ENCODE results near the gene ARAP1. TPM values are rescaled to one million over a fixed set of nuclear protein-coding genes. Genes with fewer than 3 reads are reported as not detected.

The ARAP1 gene
- total and polyA plus RNA-seq, 2 of the 8 experiments (the other 6 are each of a cell fraction or from before 2014, with no cell fraction given), result 25.7 to 61.6 TPM

DNA sequence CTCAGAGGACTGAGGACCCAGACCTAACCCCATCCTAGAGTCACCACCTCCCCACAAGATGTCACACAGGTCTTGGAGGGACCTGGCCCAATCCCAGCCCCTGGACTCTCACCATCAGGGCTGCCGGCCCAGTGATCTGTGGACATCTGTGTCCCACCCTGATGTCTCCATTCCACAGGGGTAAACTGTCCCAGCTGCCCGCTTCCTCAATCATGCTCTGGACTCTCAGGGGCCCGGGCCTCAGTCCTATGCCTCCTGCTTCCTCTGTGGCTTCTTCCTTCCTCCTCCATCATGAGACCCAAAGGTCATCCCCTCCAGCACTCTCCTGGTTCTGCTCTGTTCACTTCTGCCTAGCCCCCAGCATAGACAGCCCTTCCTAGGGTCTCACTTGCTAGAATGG, 32.2 kb downstream of the ARAP1 start:
- DNase-seq (ENCODE audit: low read depth in 1 of 2, low spot score in 2 of 2), result no peak
- no peak overlapping the region for H3K4me2 ChIP-seq (ENCODE audit: insufficient read depth in 1 of 2, low read depth in 2 of 2, low read length in 2 of 2)
- no peak overlapping the region for H2BK12ac ChIP-seq (ENCODE audit: low read depth, low read length)
- WGBS, 2 experiments (ENCODE audit: extremely low coverage in 1 of 2, insufficient coverage in 1 of 2, insufficient read length in 1 of 2, insufficient replicate concordance in 2 of 2, low coverage in 1 of 2, low lambda C conversion rate in 2 of 2, missing lambda C conversion rate in 1 of 2), result 87% methylated on average over 3 of the region's 3 CpGs; no CpG with 5 or more reads in 1 of the 2 experiments
- peaks cover 8 to 22% of the 10 kb centered on the region in 2 experiments for H4K20me1 ChIP-seq (replicated peaks in 1 of 2; ENCODE audit: control insufficient read depth in 1 of 2, insufficient read depth in 2 of 2, low read length in 2 of 2)
- no peak overlapping the region for H3K4ac ChIP-seq (replicated peaks; ENCODE audit: insufficient read length, low read depth, low read length)
- H3K23me2 ChIP-seq (ENCODE audit: low read depth, low read length), result no peaks in the 10 kb centered on the region
- no peak overlapping the region for H2BK5ac ChIP-seq (ENCODE audit: low read depth, low read length)
- no peak overlapping the region for H3K27ac ChIP-seq (ENCODE audit: low read depth, low read length)
- H4K91ac ChIP-seq (replicated peaks; ENCODE audit: insufficient read length, low read length), result no peak overlapping the region
- no peak overlapping the region for H2BK120ac ChIP-seq (replicated peaks; ENCODE audit: low read depth, low read length)
- H3K18ac ChIP-seq (ENCODE audit: extremely low read depth, low read length), result no peak overlapping the region
- H3K79me1 ChIP-seq (ENCODE audit: low read depth, low read length), result peaks cover 22% of the 10 kb centered on the region; the same call in 1 of the 2 replicates
- H3K27me3 ChIP-seq (replicated peaks in 1 of 4; ENCODE audit: control insufficient read depth in 3 of 4, extremely low read depth in 1 of 4, insufficient read depth in 3 of 4, low read length in 3 of 4), result no peaks in the 10 kb centered on the region
- H2AFZ ChIP-seq (ENCODE audit: low read length), result no peak overlapping the region
- ChIA-PET POLR2A (ENCODE audit: partially characterized antibody) (no interaction called here), CTCF (ENCODE audit: partially characterized antibody) (interaction anchor here (0.6 to 1.9 kb wide), 4 partner anchors 11 to 93 kb away, joined by 3 to 5 read pairs (median 3); no protein-coding TSS in a partner anchor)
- no peak overlapping the region for H3K23ac ChIP-seq (ENCODE audit: insufficient read length)
- H2BK15ac ChIP-seq (ENCODE audit: low read length), result no peak overlapping the region
- TF ChIP-seq, protein P1, sequence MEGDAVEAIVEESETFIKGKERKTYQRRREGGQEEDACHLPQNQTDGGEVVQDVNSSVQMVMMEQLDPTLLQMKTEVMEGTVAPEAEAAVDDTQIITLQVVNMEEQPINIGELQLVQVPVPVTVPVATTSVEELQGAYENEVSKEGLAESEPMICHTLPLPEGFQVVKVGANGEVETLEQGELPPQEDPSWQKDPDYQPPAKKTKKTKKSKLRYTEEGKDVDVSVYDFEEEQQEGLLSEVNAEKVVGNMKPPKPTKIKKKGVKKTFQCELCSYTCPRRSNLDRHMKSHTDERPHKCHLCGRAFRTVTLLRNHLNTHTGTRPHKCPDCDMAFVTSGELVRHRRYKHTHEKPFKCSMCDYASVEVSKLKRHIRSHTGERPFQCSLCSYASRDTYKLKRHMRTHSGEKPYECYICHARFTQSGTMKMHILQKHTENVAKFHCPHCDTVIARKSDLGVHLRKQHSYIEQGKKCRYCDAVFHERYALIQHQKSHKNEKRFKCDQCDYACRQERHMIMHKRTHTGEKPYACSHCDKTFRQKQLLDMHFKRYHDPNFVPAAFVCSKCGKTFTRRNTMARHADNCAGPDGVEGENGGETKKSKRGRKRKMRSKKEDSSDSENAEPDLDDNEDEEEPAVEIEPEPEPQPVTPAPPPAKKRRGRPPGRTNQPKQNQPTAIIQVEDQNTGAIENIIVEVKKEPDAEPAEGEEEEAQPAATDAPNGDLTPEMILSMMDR (IDR thresholded peaks at IDR 0.05; ENCODE audit: control extremely low read depth in 1 of 3, insufficient read depth in 1 of 3, low read depth in 1 of 3, low read length in 3 of 3), result no peak
- TF ChIP-seq GABPA (IDR thresholded peaks at IDR 0.05; ENCODE audit: borderline replicate concordance, insufficient read depth, low read length), result no peak
- no peak for TF ChIP-seq RAD21 (IDR thresholded peaks at IDR 0.05 in 1 of 2, conservative IDR thresholded peaks at IDR 0.05 in 1 of 2; ENCODE audit: low read depth in 2 of 2, low read length in 2 of 2)
- TF ChIP-seq EGR1 (IDR thresholded peaks at IDR 0.05; ENCODE audit: borderline replicate concordance, low read depth, low read length), result no peak
- no peak for TF ChIP-seq BACH1 (IDR thresholded peaks at IDR 0.05; ENCODE audit: low read length)
- TF ChIP-seq HDAC6 (IDR thresholded peaks at IDR 0.05; ENCODE audit: low read depth, low read length), result no peak
- no peak for TF ChIP-seq POU5F1 (IDR thresholded peaks at IDR 0.05; ENCODE audit: low read depth, low read length)
- TF ChIP-seq FOSL1 (IDR thresholded peaks at IDR 0.05; ENCODE audit: insufficient read depth, low read depth, low read length), result no peak
- TF ChIP-seq, protein P2, sequence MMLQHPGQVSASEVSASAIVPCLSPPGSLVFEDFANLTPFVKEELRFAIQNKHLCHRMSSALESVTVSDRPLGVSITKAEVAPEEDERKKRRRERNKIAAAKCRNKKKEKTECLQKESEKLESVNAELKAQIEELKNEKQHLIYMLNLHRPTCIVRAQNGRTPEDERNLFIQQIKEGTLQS (IDR thresholded peaks at IDR 0.05; ENCODE audit: insufficient read depth, low read depth, low read length), result no peak
- no peak for TF ChIP-seq TCF12 (IDR thresholded peaks at IDR 0.05; ENCODE audit: low read depth, low read length)
- TF ChIP-seq KDM5A (IDR thresholded peaks at IDR 0.05; ENCODE audit: low read length), result no peak
- H3K9me3 ChIP-seq (ENCODE audit: insufficient read depth in 2 of 2, low read depth in 1 of 2, low read length in 1 of 2), result no peaks in the 10 kb centered on the region
- H3K9ac ChIP-seq (replicated peaks in 1 of 4; ENCODE audit: extremely low read depth in 1 of 4, low read depth in 3 of 4, low read length in 3 of 4), result no peak overlapping the region
- no peak overlapping the region for H3K56ac ChIP-seq (replicated peaks; ENCODE audit: insufficient read length, low read depth, low read length)
- no peak overlapping the region for H2AK5ac ChIP-seq (ENCODE audit: low read depth, low read length)
- no peak overlapping the region for H3K14ac ChIP-seq (ENCODE audit: insufficient read length)
- H3K79me2 ChIP-seq (ENCODE audit: control insufficient read depth in 1 of 2, insufficient read depth in 2 of 2, low read length in 2 of 2), result peaks cover 0 to 40% of the 10 kb centered on the region in 2 experiments; a peak in 2 of 4 replicates
- peaks cover 0 to 9% (median 5%) of the 10 kb centered on the region in 4 experiments; a peak in 3 of 7 replicates for H3K4me1 ChIP-seq (replicated peaks in 1 of 4; ENCODE audit: control insufficient read depth in 3 of 4, insufficient read depth in 4 of 4, low read length in 3 of 4)
- no peak overlapping the region for H3K4me3 ChIP-seq (ENCODE audit: extremely low read depth in 1 of 4, insufficient read depth in 2 of 4, low read depth in 3 of 4, low read length in 4 of 4)
- H2BK20ac ChIP-seq (ENCODE audit: low read length), result no peak overlapping the region
- H3K36me3 ChIP-seq (ENCODE audit: control insufficient read depth in 2 of 4, insufficient read depth in 4 of 4, low read length in 3 of 4), result peaks cover 0 to 6% (median 0%) of the 10 kb centered on the region in 4 experiments; a peak in 3 of 8 replicates
- no peak overlapping the region for H4K5ac ChIP-seq (ENCODE audit: insufficient read length, low read depth, low read length)
- no peak for FAIRE-seq
- no peak overlapping the region for H4K8ac ChIP-seq (ENCODE audit: extremely low read depth, insufficient read depth, low read length)

All from H1 (cell line).